Endothelial cell of umbilical vein (primary cell): Measurements from ENCODE around the gene VGLL3.

Source experiments
- CTCF ChIP-seq, 2 donors: IDR thresholded peaks; 1 replicate in 1 of 2; 2 replicates in 1 of 2; pipeline ENCODE4 v1.5.1; 2011; ENCODE audit warnings: low read length in 2 of 2, mild to moderate bottlenecking in 2 of 2, moderate library complexity in 2 of 2, control low read depth in 1 of 2, inconsistent platforms in 1 of 2, low read depth in 1 of 2; ENCODE audit not compliant: insufficient read depth in 1 of 2; ENCODE audit errors: extremely low read depth in 1 of 2
- EZH2 ChIP-seq: IDR thresholded peaks from 2 replicates; pipeline ENCODE4 v1.6.1; 2012; ENCODE audit warnings: borderline replicate concordance, low read depth, mild to moderate bottlenecking, moderate library complexity, low read length, inconsistent platforms; ENCODE audit not compliant: severe bottlenecking
- FOS ChIP-seq: IDR thresholded peaks from 2 replicates; pipeline ENCODE4 v1.6.1; 2011; ENCODE audit warnings: mild to moderate bottlenecking, low read length, moderate library complexity, borderline replicate concordance; ENCODE audit not compliant: insufficient read depth
- POLR2A ChIP-seq: IDR thresholded peaks from 2 replicates; pipeline ENCODE4 v1.6.1; 2012; ENCODE audit warnings: low read depth, mild to moderate bottlenecking, control low read depth, low read length
- POLR2AphosphoS5 ChIP-seq: IDR thresholded peaks from 2 replicates; pipeline ENCODE4 v1.6.1; 2012; ENCODE audit warnings: low read depth, mild to moderate bottlenecking, control low read depth, low read length, moderate library complexity; ENCODE audit not compliant: insufficient read depth

- no peak for TF ChIP-seq CTCF (IDR thresholded peaks at IDR 0.05; ENCODE audit: extremely low read depth in 1 of 2, insufficient read depth in 1 of 2, low read depth in 1 of 2, low read length in 2 of 2)
- TF ChIP-seq FOS: no peak
- TF ChIP-seq EZH2: no peak
- no peak for TF ChIP-seq POLR2A
- TF ChIP-seq POLR2AphosphoS5: no peak
These were observed 44.4 kb upstream of the VGLL3 start for GRCh38 chr3:87035339-87035738.
